Activated B cell treated with CpG ODN at 0.5 μM for 24 hours (primary cell): Measurements from ENCODE around the gene SLC16A5. TPM values are rescaled to one million over a fixed set of nuclear protein-coding genes. Genes with fewer than 3 reads are reported as not detected.

ENCODE experiments used
- ATAC-seq: fragments of 200-7000 bp; cut with Tn5 transposase; one replicate; pipeline ENCODE4 v1.10.0; 2021; ENCODE audit warnings: low read depth, mild to moderate bottlenecking, moderate library complexity
- CTCF ChIA-PET: fragments of 350-600 bp; sonication (Branson Sonifier 250); formaldehyde crosslinking; loops from one replicate; lab custom pipeline; 2021; ENCODE audit warnings: antibody characterized with exemption; lab: Charles Lee
- POLR2A ChIA-PET: fragments of 350-600 bp; sonication (Branson Sonifier 250); formaldehyde crosslinking; loops from one replicate; lab custom pipeline; 2021; ENCODE audit warnings: antibody characterized with exemption; lab: Charles Lee
- DNase-seq: peaks from one replicate; pipeline ENCODE4 v3.0.0; 2022
- H3K27ac Mint-ChIP-seq: one replicate; pipeline ENCODE4 v1.8.0; 2020; ENCODE audit warnings: mixed read lengths
- H3K27me3 Mint-ChIP-seq: one replicate; pipeline ENCODE4 v1.8.0; 2021; ENCODE audit warnings: mixed read lengths
- H3K36me3 Mint-ChIP-seq: one replicate; pipeline ENCODE4 v1.8.0; 2021; ENCODE audit warnings: low read depth, mixed read lengths
- H3K4me1 Mint-ChIP-seq: one replicate; pipeline ENCODE4 v1.8.0; 2021; ENCODE audit warnings: mixed read lengths
- H3K4me3 Mint-ChIP-seq: one replicate; pipeline ENCODE4 v1.8.0; 2020; ENCODE audit warnings: mild to moderate bottlenecking, mixed read lengths
- H3K9me3 Mint-ChIP-seq: one replicate; pipeline ENCODE4 v1.8.0; 2020; ENCODE audit warnings: mixed read lengths
- intact Hi-C: fragments of 100-400 bp; cut with micrococcal nuclease; formaldehyde crosslinking; loops from one replicate; pipeline ENCODE4 v1.15.1; 2024
- total RNA-seq: library from RNA; stranded (reverse); gene quantifications from 2 replicates; pipeline ENCODE4 v1.2.3, GENCODE V29; 2022
- TF ChIP-seq, protein P1 (sequence below): fragments of 200-600 bp; IDR thresholded peaks from one replicate; pipeline ENCODE4 v1.8.0; 2022; ENCODE audit warnings: antibody characterized with exemption, mild to moderate bottlenecking

SLC16A5 gene
- total RNA-seq, 1 donor from 2014 or later, result 5.7 TPM

DNA sequence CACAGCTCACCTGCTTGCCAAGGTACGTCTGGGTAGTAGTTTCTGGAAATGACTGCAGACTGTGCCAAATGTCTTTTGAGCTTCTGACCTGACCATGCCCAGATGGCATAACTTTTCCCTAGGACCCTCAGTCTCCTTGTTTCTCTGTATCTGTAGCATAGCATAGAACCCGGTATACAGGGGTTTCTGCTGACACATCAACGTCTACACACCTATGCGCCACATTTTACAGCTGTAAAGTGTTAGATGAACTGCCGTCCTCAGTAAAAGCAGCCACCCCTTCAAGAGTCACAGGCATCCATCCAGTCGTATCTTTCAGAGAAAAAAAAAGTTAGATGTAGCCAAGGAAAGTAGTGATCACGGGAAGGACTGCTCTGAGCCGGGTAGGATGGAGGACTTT is 23.3 kb upstream of the SLC16A5 start:
- H3K9me3 Mint-ChIP-seq, result no peaks in the 10 kb centered on the region
- TF ChIP-seq, protein P1, sequence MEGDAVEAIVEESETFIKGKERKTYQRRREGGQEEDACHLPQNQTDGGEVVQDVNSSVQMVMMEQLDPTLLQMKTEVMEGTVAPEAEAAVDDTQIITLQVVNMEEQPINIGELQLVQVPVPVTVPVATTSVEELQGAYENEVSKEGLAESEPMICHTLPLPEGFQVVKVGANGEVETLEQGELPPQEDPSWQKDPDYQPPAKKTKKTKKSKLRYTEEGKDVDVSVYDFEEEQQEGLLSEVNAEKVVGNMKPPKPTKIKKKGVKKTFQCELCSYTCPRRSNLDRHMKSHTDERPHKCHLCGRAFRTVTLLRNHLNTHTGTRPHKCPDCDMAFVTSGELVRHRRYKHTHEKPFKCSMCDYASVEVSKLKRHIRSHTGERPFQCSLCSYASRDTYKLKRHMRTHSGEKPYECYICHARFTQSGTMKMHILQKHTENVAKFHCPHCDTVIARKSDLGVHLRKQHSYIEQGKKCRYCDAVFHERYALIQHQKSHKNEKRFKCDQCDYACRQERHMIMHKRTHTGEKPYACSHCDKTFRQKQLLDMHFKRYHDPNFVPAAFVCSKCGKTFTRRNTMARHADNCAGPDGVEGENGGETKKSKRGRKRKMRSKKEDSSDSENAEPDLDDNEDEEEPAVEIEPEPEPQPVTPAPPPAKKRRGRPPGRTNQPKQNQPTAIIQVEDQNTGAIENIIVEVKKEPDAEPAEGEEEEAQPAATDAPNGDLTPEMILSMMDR, result no peak
- intact Hi-C loops, result loop anchor here (5.0 kb wide), 1 partner anchor 118 kb away; the partner anchor contains the start of gene SUMO2
- DNase-seq (no peak), ATAC-seq (no peak)
- H3K4me1 Mint-ChIP-seq, result no peaks in the 10 kb centered on the region
- peaks cover 54% of the 10 kb centered on the region for H3K36me3 Mint-ChIP-seq
- H3K4me3 Mint-ChIP-seq, result no peak overlapping the region
- no peak overlapping the region for H3K27ac Mint-ChIP-seq
- ChIA-PET CTCF (no interaction called here), POLR2A (no interaction called here)
- H3K27me3 Mint-ChIP-seq, result no peaks in the 10 kb centered on the region

- ChIA-PET POLR2A (no interaction called here), CTCF (no interaction called here)
- H3K27me3 Mint-ChIP-seq, result no peaks in the 10 kb centered on the region
- H3K36me3 Mint-ChIP-seq, result peaks cover 48% of the 10 kb centered on the region
- DNase-seq (no peak), ATAC-seq (no peak)
- no peak overlapping the region for H3K4me3 Mint-ChIP-seq
- H3K4me1 Mint-ChIP-seq, result no peaks in the 10 kb centered on the region
- intact Hi-C loops, result loop anchor here (5.0 kb wide), 1 partner anchor 117 kb away; the partner anchor contains the start of gene SUMO2
- no peaks in the 10 kb centered on the region for H3K9me3 Mint-ChIP-seq
- TF ChIP-seq, protein P1, result no peak
- H3K27ac Mint-ChIP-seq, result no peak overlapping the region
Observed at GRCh38 chr17:75064867-75065561, 22.7 kb upstream of the SLC16A5 start.

- H3K36me3 Mint-ChIP-seq, result peaks cover 44% of the 10 kb centered on the region
- DNase-seq (no peak), ATAC-seq (no peak)
- H3K4me3 Mint-ChIP-seq, result no peak overlapping the region
- TF ChIP-seq, protein P1, result no peak
- no peaks in the 10 kb centered on the region for H3K4me1 Mint-ChIP-seq
- no peaks in the 10 kb centered on the region for H3K27me3 Mint-ChIP-seq
- intact Hi-C loops, result no loop called here
- ChIA-PET POLR2A (no interaction called here), CTCF (no interaction called here)
- no peak overlapping the region for H3K27ac Mint-ChIP-seq
- no peaks in the 10 kb centered on the region for H3K9me3 Mint-ChIP-seq
Observed at GRCh38 chr17:75065562-75066151, 22.1 kb upstream of the SLC16A5 start.

DNA sequence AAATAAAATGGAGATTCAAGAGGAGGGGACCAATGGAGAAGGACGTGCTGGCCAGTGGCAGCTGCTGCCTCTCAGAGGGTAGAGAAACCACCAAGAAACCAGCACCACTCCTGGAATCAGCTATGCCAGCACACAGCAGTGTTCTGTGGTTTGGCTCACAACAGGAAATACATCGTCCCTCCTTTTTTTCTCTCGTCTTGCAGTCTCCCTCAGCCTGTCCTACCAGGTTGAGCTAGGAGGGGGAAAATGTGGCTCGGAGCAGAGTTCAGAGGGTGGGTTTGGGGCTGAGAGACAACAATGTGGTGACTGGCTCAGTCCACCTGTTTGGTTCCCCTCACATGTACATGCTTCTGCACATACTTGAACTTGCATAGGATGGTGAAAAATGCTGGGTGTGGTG is 19.9 kb upstream of the SLC16A5 start:
- H3K27me3 Mint-ChIP-seq, result no peaks in the 10 kb centered on the region
- no peaks in the 10 kb centered on the region for H3K9me3 Mint-ChIP-seq
- H3K36me3 Mint-ChIP-seq, result peaks cover 22% of the 10 kb centered on the region
- H3K4me1 Mint-ChIP-seq, result no peaks in the 10 kb centered on the region
- intact Hi-C loops, result no loop called here
- ATAC-seq (no peak), DNase-seq (no peak)
- POLR2A ChIA-PET, result no interaction called here
- TF ChIP-seq, protein P1, result no peak
- H3K4me3 Mint-ChIP-seq, result no peak overlapping the region
- no peak overlapping the region for H3K27ac Mint-ChIP-seq
- CTCF ChIA-PET, result no interaction called here

- Mint-ChIP-seq H3K27me3 (no peaks in the 10 kb centered on the region), H3K9me3 (no peaks in the 10 kb centered on the region)
Observed at GRCh38 chr17:75068750-75069149, 19.0 kb upstream of the SLC16A5 start.

More at GRCh38 chr17:75068750-75069149, 19.0 kb upstream of the SLC16A5 start:
- no peak for DNase-seq
- ATAC-seq, result no peak
- Mint-ChIP-seq H3K27ac (no peak overlapping the region), H3K4me3 (no peak overlapping the region), H3K36me3 (peaks cover 13% of the 10 kb centered on the region), H3K4me1 (no peaks in the 10 kb centered on the region)
- ChIA-PET POLR2A (interaction anchor here (1.6 kb wide), 1 partner anchor 10 kb away, joined by 7 read pairs; no protein-coding TSS in a partner anchor), CTCF (interaction anchor here (0.7 to 1.8 kb wide), 5 partner anchors 56 to 1394 kb away, joined by 3 to 9 read pairs (median 4); partner anchors contain the start of gene MRPL58)
- intact Hi-C loops, result no loop called here
- TF ChIP-seq, protein P1, result no peak
